HCT116 (cell line): ENCODE measurements around the gene PEX26. TPM values are rescaled to one million over a fixed set of nuclear protein-coding genes. Genes with fewer than 3 reads are reported as not detected.

ENCODE experiments used
- ATAC-seq: fragments of 200-7000 bp; cut with Tn5 transposase; 2 replicates; pipeline ENCODE4 v1.9.1; 2020; ENCODE audit warnings: mild to moderate bottlenecking, moderate library complexity
- BruUV-seq: library from RNA; stranded (reverse); fragments of 400-500 nt; replicated peaks from 2 replicates; lab custom pipeline; 2021; lab: Mats Ljungman, UMichigan
- CTCF ChIA-PET: fragments of 300-600 bp; sonication (Branson Sonifier 250); formaldehyde crosslinking; loops from one replicate; lab custom pipeline; 2021; ENCODE audit warnings: antibody characterized with exemption; lab: Charles Lee
- POLR2A ChIA-PET: fragments of 300-600, 350-600 bp; sonication (Branson Sonifier 250); formaldehyde crosslinking; loops from one replicate; lab custom pipeline; 2021; ENCODE audit warnings: antibody characterized with exemption; lab: Charles Lee
- RAD21 ChIA-PET, 2 experiments: fragments of 300-600 bp; sonication (Branson Sonifier 250); formaldehyde crosslinking; loops; one replicate each; lab custom pipeline; 2023; ENCODE audit warnings: low total read pairs in 2 of 2; ENCODE audit not compliant: uncharacterized antibody in 2 of 2, unreplicated experiment in 2 of 2, low non-redundant PET in 1 of 2; lab: Charles Lee
- DNase-seq: peaks from one replicate; pipeline ENCODE4 v3.0.0-alpha.2; 2010; ENCODE audit warnings: low read depth, low spot score
- H2AFZ ChIP-seq: fragments of 200-600 bp; shearing (Covaris generic), sonication (generic); 2 replicates; pipeline ENCODE4 v1.6.1; 2017; ENCODE audit warnings: low read depth, mixed run types, mixed read lengths, antibody characterized with exemption, low read length; ENCODE audit not compliant: poor library complexity, severe bottlenecking
- H3K27ac ChIP-seq: 2 replicates; pipeline ENCODE4 v1.5.1; 2012; ENCODE audit warnings: low read depth, low read length
- H3K27me3 ChIP-seq: fragments of 200-600 bp; sonication (generic); 2 replicates; pipeline ENCODE4 v1.6.1; 2016; ENCODE audit warnings: mixed run types, low read length, mixed read lengths; ENCODE audit not compliant: insufficient read depth
- H3K36me3 ChIP-seq, 2 experiments: fragments of 200-500 bp in 1 of 2; fragments of 200-600 bp in 1 of 2; sonication (Bioruptor generic) in 1 of 2; sonication (generic) in 1 of 2; 2 replicates each; pipeline versions ENCODE4 v1.5.1 to v1.6.1; 2014 to 2016; ENCODE audit warnings: low read length in 2 of 2, inconsistent platforms in 1 of 2, mixed read lengths in 1 of 2, mixed run types in 1 of 2; ENCODE audit not compliant: insufficient read depth in 2 of 2, control insufficient read depth in 1 of 2
- H3K4me1 ChIP-seq, 2 experiments: fragments of 200-600 bp in 1 of 2; sonication (generic) in 1 of 2; 2 replicates each; pipeline versions ENCODE4 v1.5.1 to v1.6.1; 2012 to 2017; ENCODE audit warnings: low read length in 2 of 2, inconsistent platforms in 1 of 2, mild to moderate bottlenecking in 1 of 2, mixed read lengths in 1 of 2, mixed run types in 1 of 2, moderate library complexity in 1 of 2; ENCODE audit not compliant: insufficient read depth in 2 of 2, control insufficient read depth in 1 of 2
- H3K4me2 ChIP-seq: fragments of 200-600 bp; sonication (generic); 2 replicates; pipeline ENCODE4 v1.6.1; 2017; ENCODE audit warnings: mixed run types, low read length, mixed read lengths
- H3K4me3 ChIP-seq, 2 experiments: fragments of 200-600 bp in 1 of 2; sonication (generic) in 1 of 2; replicated peaks in 1 of 2; 2 replicates each; pipeline ENCODE4 v1.5.1; 2011 to 2016; ENCODE audit warnings: low read length in 2 of 2, control low read depth in 1 of 2, low read depth in 1 of 2, mild to moderate bottlenecking in 1 of 2, mixed read lengths in 1 of 2, mixed run types in 1 of 2
- H3K79me2 ChIP-seq: fragments of 200-600 bp; sonication (generic); 2 replicates; pipeline ENCODE4 v1.6.1; 2017; ENCODE audit warnings: mild to moderate bottlenecking, mixed run types, low read length, moderate library complexity, mixed read lengths; ENCODE audit not compliant: insufficient read depth
- H3K9ac ChIP-seq: fragments of 200-600 bp; sonication (generic); 2 replicates; pipeline ENCODE4 v1.6.1; 2016; ENCODE audit warnings: low read length, mixed read lengths
- H3K9me2 ChIP-seq: fragments of 200-600 bp; sonication (generic), shearing (Covaris generic); 2 replicates; pipeline ENCODE4 v1.6.1; 2017; ENCODE audit warnings: mixed run types, mild to moderate bottlenecking, moderate library complexity; ENCODE audit not compliant: insufficient read depth
- H3K9me3 ChIP-seq, 2 experiments: fragments of 200-500 bp in 1 of 2; fragments of 200-600 bp in 1 of 2; sonication (Bioruptor generic) in 1 of 2; sonication (generic) in 1 of 2; 2 replicates each; pipeline ENCODE4 v1.6.1; 2014 to 2017; ENCODE audit warnings: low read length in 2 of 2, mixed read lengths in 2 of 2, inconsistent platforms in 1 of 2, low read depth in 1 of 2, mild to moderate bottlenecking in 1 of 2, mixed run types in 1 of 2, moderate library complexity in 1 of 2; ENCODE audit not compliant: control insufficient read depth in 1 of 2, insufficient read depth in 1 of 2
- H4K20me1 ChIP-seq: fragments of 200-600 bp; sonication (generic), shearing (Covaris generic); 2 replicates; pipeline ENCODE4 v1.6.1; 2017; ENCODE audit warnings: mixed run types, mild to moderate bottlenecking, moderate library complexity; ENCODE audit not compliant: insufficient read depth
- ATF3 ChIP-seq: IDR thresholded peaks from 2 replicates; pipeline ENCODE4 v1.6.1; 2012
- CBX3 ChIP-seq: IDR thresholded peaks from 2 replicates; pipeline ENCODE4 v1.6.1; 2012; ENCODE audit warnings: low read depth
- CEBPB ChIP-seq: IDR thresholded peaks from 2 replicates; pipeline ENCODE4 v1.6.1; 2012; ENCODE audit warnings: low read depth
- EGR1 ChIP-seq: IDR thresholded peaks from 2 replicates; pipeline ENCODE4 v1.6.1; 2012; ENCODE audit warnings: low read depth
- EZH2 ChIP-seq: fragments of 200-600 bp; sonication (generic); IDR thresholded peaks from 2 replicates; pipeline ENCODE4 v1.6.1; 2017; ENCODE audit warnings: antibody characterized with exemption, mixed run types
- EZH2phosphoT487 ChIP-seq: fragments of 200-600 bp; IDR thresholded peaks from 2 replicates; pipeline ENCODE4 v1.6.1; 2018; ENCODE audit warnings: antibody characterized with exemption, borderline replicate concordance
- FOSL1 ChIP-seq: IDR thresholded peaks from 2 replicates; pipeline ENCODE4 v1.6.1; 2012; ENCODE audit warnings: low read depth
- JUND ChIP-seq: IDR thresholded peaks from 2 replicates; pipeline ENCODE4 v1.6.1; 2012
- MAX ChIP-seq: IDR thresholded peaks from 2 replicates; pipeline ENCODE4 v1.6.1; 2012
- POLR2A ChIP-seq: IDR thresholded peaks from 2 replicates; pipeline ENCODE4 v1.7.0; 2011; ENCODE audit warnings: borderline replicate concordance; ENCODE audit not compliant: insufficient read depth, insufficient read length; ENCODE audit errors: extremely low read depth
- POLR2AphosphoS5 ChIP-seq: IDR thresholded peaks from 2 replicates; pipeline ENCODE4 v1.6.1; 2011; ENCODE audit warnings: mild to moderate bottlenecking, low read depth, low read length, moderate library complexity
- SIN3A ChIP-seq: IDR thresholded peaks from 2 replicates; pipeline ENCODE4 v1.6.1; 2012; ENCODE audit warnings: low read depth
- TCF7L2 ChIP-seq: IDR thresholded peaks from 2 replicates; pipeline ENCODE4 v1.7.0; 2011; ENCODE audit warnings: borderline replicate concordance, inconsistent platforms; ENCODE audit not compliant: insufficient read depth, insufficient read length; ENCODE audit errors: extremely low read depth
- ZBTB33 ChIP-seq: IDR thresholded peaks from 2 replicates; pipeline ENCODE4 v1.6.1; 2011; ENCODE audit warnings: mild to moderate bottlenecking, low read length, moderate library complexity; ENCODE audit not compliant: insufficient replicate concordance; ENCODE audit errors: extremely low read depth
- ZFX ChIP-seq: fragments of 450-650 bp; IDR thresholded peaks from 2 replicates; pipeline ENCODE4 v1.6.1; 2017
- intact Hi-C: fragments of 100-400 bp; cut with micrococcal nuclease; formaldehyde crosslinking; loops from 2 replicates; pipeline ENCODE4 v1.10.0; 2022
- total RNA-seq: library from RNA; stranded (reverse); gene quantifications from one replicate; pipeline ENCODE4 v1.2.1, GENCODE V29; 2021; ENCODE audit not compliant: unreplicated experiment
- TF ChIP-seq, protein P1 (sequence below): IDR thresholded peaks from 2 replicates; pipeline ENCODE4 v1.6.1; 2012; ENCODE audit warnings: low read depth

PEX26 gene
- total RNA-seq, 1 experiment from 2014 or later: 26.4 TPM

- ATAC-seq (no peak), DNase-seq (no peak)
- no peak overlapping the region for H3K27ac ChIP-seq
- TF ChIP-seq SIN3A (no peak), TCF7L2 (no peak), JUND (no peak), ATF3 (no peak), EZH2phosphoT487 (no peak), CEBPB (no peak), FOSL1 (no peak), MAX (no peak), POLR2AphosphoS5 (no peak), CBX3 (no peak), ZFX (no peak), POLR2A (no peak), ZBTB33 (no peak), EGR1 (no peak), EZH2 (no peak)
- TF ChIP-seq, protein P1, sequence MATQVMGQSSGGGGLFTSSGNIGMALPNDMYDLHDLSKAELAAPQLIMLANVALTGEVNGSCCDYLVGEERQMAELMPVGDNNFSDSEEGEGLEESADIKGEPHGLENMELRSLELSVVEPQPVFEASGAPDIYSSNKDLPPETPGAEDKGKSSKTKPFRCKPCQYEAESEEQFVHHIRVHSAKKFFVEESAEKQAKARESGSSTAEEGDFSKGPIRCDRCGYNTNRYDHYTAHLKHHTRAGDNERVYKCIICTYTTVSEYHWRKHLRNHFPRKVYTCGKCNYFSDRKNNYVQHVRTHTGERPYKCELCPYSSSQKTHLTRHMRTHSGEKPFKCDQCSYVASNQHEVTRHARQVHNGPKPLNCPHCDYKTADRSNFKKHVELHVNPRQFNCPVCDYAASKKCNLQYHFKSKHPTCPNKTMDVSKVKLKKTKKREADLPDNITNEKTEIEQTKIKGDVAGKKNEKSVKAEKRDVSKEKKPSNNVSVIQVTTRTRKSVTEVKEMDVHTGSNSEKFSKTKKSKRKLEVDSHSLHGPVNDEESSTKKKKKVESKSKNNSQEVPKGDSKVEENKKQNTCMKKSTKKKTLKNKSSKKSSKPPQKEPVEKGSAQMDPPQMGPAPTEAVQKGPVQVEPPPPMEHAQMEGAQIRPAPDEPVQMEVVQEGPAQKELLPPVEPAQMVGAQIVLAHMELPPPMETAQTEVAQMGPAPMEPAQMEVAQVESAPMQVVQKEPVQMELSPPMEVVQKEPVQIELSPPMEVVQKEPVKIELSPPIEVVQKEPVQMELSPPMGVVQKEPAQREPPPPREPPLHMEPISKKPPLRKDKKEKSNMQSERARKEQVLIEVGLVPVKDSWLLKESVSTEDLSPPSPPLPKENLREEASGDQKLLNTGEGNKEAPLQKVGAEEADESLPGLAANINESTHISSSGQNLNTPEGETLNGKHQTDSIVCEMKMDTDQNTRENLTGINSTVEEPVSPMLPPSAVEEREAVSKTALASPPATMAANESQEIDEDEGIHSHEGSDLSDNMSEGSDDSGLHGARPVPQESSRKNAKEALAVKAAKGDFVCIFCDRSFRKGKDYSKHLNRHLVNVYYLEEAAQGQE: no peak
- no TSS peak for BruUV-seq
- H3K9me3 ChIP-seq: no peaks in the 10 kb centered on the region
- no peaks in the 10 kb centered on the region for H3K4me1 ChIP-seq
- intact Hi-C loops: no loop called here
- no peaks in the 10 kb centered on the region for H3K36me3 ChIP-seq
- no peaks in the 10 kb centered on the region for H4K20me1 ChIP-seq
- H3K9ac ChIP-seq: no peak overlapping the region
- H3K4me2 ChIP-seq: no peak overlapping the region
- H2AFZ ChIP-seq: no peak overlapping the region
- POLR2A ChIA-PET: no interaction called here
- H3K27me3 ChIP-seq: no peaks in the 10 kb centered on the region
- no peak overlapping the region for H3K4me3 ChIP-seq
- RAD21 ChIA-PET: no interaction called here
- no peaks in the 10 kb centered on the region for H3K79me2 ChIP-seq
- CTCF ChIA-PET: no interaction called here
- no peaks in the 10 kb centered on the region for H3K9me2 ChIP-seq
Observed at GRCh38 chr22:18112440-18112839, 34.6 kb downstream of the PEX26 start.
